ENCODE results near the gene ERP29. TPM values are rescaled to one million over a fixed set of nuclear protein-coding genes. Genes with fewer than 3 reads are reported as not detected.

ERP29 gene
- total RNA-seq, 1 donor from 2014 or later, result 144 TPM

DNA sequence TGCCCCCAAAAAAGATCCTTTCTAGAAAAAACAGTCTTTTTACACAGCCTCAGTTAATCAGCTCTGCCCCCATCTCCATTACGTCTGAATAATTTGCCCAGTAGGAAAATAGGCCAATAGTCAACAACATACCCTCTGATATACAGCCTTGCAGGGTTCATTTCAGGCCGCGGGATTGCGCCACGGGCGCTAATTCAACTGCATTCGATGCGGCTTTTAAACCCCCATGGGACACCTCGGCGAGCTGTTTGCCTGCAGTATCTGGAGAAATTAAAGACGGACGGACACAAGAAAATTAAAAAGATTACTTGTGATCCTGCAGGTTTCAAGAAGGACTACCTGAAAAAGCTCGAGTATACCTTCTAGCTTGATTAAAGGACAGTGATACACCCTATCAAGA is 36.1 kb downstream of the ERP29 start:
- peaks cover 17% of the 10 kb centered on the region for H3K36me3 Mint-ChIP-seq (ENCODE audit: insufficient read depth)

DNA sequence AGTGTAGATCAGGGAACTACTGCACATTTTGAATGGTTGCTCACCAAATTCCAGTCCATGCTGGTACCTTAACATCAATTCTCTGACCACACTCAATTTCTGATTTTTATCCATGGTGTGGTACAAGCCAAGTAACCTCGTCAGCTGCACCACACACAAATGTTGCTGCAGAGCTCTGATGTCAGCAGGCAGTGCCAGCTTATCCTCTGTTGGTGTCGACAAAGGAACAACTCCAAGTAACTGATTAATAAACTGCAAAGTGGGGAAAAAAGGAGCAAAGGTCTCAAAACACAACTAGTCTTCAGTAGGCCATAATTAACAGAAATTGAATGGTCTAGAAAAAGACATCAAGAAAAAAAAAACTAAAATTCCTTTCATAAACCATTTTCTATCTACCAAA is 47.9 kb downstream of the ERP29 start:
- no peak for DNase-seq (ENCODE audit: low spot score, unreplicated experiment)
- H3K27ac Mint-ChIP-seq, result no peak overlapping the region
- no peaks in the 10 kb centered on the region for H3K9me3 Mint-ChIP-seq (ENCODE audit: low read depth)
- no peaks in the 10 kb centered on the region for H3K4me1 Mint-ChIP-seq (ENCODE audit: low read depth)
- H3K27me3 Mint-ChIP-seq, result no peaks in the 10 kb centered on the region
- TF ChIP-seq, protein P1, sequence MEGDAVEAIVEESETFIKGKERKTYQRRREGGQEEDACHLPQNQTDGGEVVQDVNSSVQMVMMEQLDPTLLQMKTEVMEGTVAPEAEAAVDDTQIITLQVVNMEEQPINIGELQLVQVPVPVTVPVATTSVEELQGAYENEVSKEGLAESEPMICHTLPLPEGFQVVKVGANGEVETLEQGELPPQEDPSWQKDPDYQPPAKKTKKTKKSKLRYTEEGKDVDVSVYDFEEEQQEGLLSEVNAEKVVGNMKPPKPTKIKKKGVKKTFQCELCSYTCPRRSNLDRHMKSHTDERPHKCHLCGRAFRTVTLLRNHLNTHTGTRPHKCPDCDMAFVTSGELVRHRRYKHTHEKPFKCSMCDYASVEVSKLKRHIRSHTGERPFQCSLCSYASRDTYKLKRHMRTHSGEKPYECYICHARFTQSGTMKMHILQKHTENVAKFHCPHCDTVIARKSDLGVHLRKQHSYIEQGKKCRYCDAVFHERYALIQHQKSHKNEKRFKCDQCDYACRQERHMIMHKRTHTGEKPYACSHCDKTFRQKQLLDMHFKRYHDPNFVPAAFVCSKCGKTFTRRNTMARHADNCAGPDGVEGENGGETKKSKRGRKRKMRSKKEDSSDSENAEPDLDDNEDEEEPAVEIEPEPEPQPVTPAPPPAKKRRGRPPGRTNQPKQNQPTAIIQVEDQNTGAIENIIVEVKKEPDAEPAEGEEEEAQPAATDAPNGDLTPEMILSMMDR (IDR thresholded peaks at IDR 0.05; ENCODE audit: unreplicated experiment), result no peak
- H3K36me3 Mint-ChIP-seq (ENCODE audit: insufficient read depth), result peaks cover 11% of the 10 kb centered on the region
- H3K4me3 Mint-ChIP-seq (ENCODE audit: low read depth), result no peak overlapping the region

More for the DNA sequence above, 36.1 kb downstream of the ERP29 start:
- Mint-ChIP-seq H3K27me3 (no peaks in the 10 kb centered on the region), H3K9me3 (ENCODE audit: low read depth) (no peaks in the 10 kb centered on the region), H3K4me1 (ENCODE audit: low read depth) (no peaks in the 10 kb centered on the region), H3K4me3 (ENCODE audit: low read depth) (no peak overlapping the region), H3K27ac (no peak overlapping the region)
- DNase-seq (ENCODE audit: low spot score, unreplicated experiment), result no peak
- TF ChIP-seq, protein P1 (IDR thresholded peaks at IDR 0.05; ENCODE audit: unreplicated experiment), result no peak

DNA sequence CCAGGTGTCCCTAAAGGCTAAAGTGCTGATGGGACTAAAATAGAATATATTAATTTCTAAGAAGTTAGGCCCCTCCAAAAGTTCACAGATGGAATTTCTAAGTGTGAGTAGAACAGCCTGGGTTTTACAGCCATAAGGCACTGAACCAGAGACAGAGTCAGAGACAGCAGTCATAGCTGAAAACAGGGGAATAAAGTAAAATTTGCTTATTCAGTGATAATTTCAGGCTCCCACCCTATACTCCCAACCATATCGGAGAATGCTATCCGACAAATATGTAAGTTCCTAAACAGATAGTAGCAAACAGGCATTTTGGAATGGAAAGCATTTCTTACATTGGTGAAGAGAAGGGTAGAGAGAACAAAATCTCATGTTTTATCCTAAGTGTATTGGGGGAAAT is 50.0 kb downstream of the ERP29 start:
- no peak overlapping the region for H3K27ac Mint-ChIP-seq
- DNase-seq (ENCODE audit: low spot score, unreplicated experiment), result no peak
- no peak overlapping the region for H3K4me3 Mint-ChIP-seq (ENCODE audit: low read depth)
- peaks cover 14% of the 10 kb centered on the region for H3K36me3 Mint-ChIP-seq (ENCODE audit: insufficient read depth)
- no peaks in the 10 kb centered on the region for H3K9me3 Mint-ChIP-seq (ENCODE audit: low read depth)
- TF ChIP-seq, protein P1 (IDR thresholded peaks at IDR 0.05; ENCODE audit: unreplicated experiment), result no peak
- no peaks in the 10 kb centered on the region for H3K27me3 Mint-ChIP-seq
- H3K4me1 Mint-ChIP-seq (ENCODE audit: low read depth), result no peaks in the 10 kb centered on the region

DNA sequence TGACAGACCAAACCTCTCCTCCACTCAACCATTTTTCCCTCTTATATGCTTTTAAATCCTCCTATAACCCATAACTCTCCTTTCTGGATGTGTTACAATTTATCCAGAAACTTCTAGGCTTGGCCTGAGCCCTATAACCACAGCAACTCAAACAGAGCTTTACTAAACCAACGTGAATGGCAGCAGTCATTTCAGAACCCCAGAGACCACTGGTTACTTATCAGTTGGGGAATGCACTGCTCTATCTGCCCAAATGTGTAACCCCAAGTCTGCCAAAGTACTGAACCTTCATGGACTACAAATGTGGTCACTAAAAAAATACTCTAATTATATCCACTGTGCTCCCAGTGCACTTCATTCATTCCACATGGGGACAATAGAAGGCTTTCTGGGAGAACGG is 53.3 kb downstream of the ERP29 start:
- TF ChIP-seq, protein P1 (IDR thresholded peaks at IDR 0.05; ENCODE audit: unreplicated experiment), result no peak
- no peaks in the 10 kb centered on the region for H3K4me1 Mint-ChIP-seq (ENCODE audit: low read depth)
- H3K9me3 Mint-ChIP-seq (ENCODE audit: low read depth), result no peaks in the 10 kb centered on the region
- no peak overlapping the region for H3K27ac Mint-ChIP-seq
- H3K27me3 Mint-ChIP-seq, result no peaks in the 10 kb centered on the region
- H3K36me3 Mint-ChIP-seq (ENCODE audit: insufficient read depth), result peaks cover 21% of the 10 kb centered on the region
- H3K4me3 Mint-ChIP-seq (ENCODE audit: low read depth), result no peak overlapping the region
- DNase-seq (ENCODE audit: low spot score, unreplicated experiment), result no peak

Small RNAs within 50 kb of the gene (microRNA-seq; reads per million reads assigned to microRNA genes)
- gene MIR3657 (ENCODE audit: borderline number of aligned reads, unreplicated experiment), result not detected

Other genes with a start within 250 kb of the ERP29 start
- gene ALDH2, start 246.5 kb upstream of the ERP29 start, total RNA-seq, result 47.3 and 47.6 TPM in 2 replicates
- 71.5 and 78.7 TPM in 2 replicates for gene MAPKAPK5, start 171.2 kb upstream of the ERP29 start, total RNA-seq
- 11.6 and 13.1 TPM in 2 replicates for gene TMEM116, start 261 bp upstream of the ERP29 start, total RNA-seq
- 34.0 and 34.5 TPM in 2 replicates for gene NAA25, start 95.4 kb downstream of the ERP29 start, total RNA-seq
- gene TRAFD1, start 112.1 kb downstream of the ERP29 start, total RNA-seq, result 34.7 and 35.4 TPM in 2 replicates

Measured in progenitor cell of endocrine pancreas (in vitro differentiated cells).